Kidney tubule cell (primary cell): ENCODE results near the gene MGLL.
"Not testable (repeated sequence)": the region's sequence is repeated elsewhere in the genome, so short reads cannot be mapped to it uniquely, and the experiment has no call there.

Experiments
- DNase-seq: peaks from one replicate; pipeline ENCODE4 v3.0.0-alpha.2; 2018; ENCODE audit warnings: low spot score

MGLL gene

DNA sequence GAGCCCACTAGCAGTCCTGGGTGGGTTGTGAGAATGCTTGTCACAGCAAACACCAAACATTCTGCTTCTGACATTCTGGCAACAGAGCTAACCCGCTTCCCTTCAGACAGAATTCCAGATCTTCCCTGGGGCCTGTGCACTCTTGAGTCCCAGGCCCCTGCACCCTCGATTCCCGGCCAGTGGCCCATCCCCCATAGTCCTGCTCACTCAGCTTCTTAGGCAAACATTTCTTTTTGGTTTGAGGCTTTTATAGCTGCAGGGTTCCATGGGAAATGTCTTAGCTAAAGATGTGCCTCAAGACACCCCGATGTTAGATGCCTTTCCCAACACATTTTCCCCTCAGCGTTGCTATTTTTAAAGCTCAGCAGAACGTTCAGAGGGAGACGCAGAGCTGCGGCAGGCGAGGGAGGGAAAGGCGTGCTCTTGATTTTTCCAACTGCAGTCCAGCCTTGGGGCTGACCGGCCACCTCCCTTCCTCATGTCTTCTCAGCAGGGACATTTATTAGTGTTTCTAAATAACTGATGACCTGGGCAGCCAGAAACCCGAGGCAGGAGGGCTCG, 114.4 kb downstream of the MGLL start:
- DNase-seq, result no peak

DNA sequence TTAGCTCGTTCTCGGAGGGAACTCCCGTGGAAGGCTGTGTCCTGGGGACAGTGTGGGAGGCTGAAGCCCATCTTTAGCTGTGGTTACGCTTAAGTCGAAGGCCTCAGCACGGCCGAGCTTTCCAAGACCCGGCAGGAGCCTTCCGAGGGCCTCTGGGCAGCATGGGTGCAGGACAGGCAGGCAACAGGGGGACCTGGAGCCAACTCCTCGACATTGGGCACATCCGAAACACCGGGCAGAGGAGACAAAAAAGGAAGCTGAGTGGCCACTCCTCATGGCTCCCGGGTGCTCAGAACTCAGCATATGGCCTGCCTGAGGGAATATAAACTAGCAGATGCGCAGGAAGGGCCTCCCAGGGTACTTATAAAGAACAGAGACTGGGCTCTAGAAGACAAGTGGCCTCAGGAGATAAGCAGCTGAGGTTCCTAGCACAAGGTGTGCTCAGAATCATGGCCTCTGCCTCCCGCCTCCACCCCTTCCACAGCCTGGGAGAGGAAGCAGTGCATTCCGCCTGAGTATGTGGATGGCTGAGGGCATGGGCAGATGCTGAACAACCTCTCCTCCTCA, 115.4 kb downstream of the MGLL start:
- no peak for DNase-seq

DNA sequence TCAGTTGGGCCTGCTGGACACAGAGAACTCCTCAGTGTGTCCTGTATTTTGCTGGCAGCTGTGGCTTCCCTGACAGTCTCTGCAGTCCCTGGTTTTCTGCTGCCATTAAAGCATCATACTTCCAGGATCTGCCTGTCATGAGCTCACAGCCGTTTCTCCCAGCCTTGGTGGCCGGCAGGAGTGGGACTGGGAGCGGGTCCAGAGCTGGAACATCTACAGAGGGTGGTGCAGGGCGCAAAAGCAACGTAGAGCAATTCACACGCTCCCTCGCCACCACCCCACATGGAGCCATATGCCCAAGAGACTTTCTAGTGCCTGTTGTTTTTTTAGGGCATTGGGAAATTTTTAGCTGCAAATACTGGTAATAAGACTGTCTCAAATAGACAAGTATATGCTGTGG, 116.0 kb downstream of the MGLL start:
- DNase-seq, result no peak

DNA sequence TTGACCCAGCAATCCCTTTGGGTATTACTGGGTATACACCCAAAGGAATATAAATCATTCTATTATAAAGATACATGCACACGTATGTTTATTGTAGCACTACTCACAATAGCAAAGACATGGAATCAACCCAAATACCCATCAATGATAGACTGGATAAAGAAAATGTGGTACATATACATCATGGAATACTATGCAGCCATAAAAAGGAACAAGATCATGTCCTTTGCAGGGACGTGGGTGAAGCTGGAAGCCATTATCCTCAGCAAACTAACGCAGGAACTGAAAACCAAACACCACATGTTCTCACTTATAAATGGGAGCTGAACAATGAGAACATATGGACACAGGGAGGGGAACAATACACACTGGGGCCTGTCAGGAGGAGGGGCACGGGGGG, 117.5 kb downstream of the MGLL start:
- not testable (repeated sequence) for DNase-seq

DNA sequence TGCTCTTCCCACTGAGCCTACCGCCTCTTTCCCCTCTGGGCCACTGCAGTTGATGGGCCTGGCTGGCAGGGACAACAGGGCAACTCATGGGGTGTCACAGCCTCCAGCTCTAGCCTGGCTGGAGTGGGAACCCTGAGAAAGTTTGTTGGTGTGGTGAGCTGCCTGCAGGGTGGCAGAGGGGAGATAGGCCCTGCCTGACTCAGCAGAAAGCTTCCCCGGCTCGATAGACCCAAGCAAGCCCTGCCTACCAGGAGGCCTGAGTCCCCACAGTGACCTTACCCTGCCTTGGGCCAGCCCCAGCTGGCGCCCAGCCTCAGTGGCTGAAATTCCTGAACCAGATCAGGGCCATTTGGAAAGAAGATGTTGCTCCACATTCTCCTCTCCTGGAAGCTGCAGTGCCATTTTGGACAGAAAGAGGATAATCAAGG, 120.2 kb downstream of the MGLL start:
- no peak for DNase-seq

DNA sequence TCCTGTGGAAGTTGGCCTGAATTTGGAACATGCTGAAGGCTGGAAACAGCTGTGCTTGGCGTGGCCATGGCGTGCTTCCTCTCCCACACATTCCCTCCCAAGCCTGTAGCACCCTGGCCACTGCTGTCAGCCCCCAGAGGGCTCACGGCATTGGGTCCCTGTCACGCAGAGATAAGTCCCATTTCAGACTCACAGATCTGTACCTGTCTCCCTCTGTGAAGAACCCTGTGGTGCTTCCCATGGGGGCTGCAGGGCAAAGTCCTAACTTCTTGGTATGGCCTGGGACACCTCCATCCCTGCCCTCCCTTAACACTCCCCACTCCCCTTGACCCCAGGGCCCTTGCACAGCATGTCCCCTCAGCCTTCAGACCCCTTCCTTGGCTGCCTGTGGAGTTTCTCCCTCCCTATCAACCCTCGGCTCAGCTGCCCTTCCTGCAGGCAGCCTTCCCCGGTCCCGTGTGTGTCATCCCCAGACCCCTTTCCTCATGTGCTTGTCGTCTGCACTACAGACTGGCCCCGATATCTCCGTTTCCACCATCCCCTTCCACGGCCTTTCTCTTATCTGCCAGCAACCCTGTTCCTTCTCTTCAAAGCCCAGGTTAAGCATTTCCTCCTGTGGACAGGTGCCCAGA, 120.9 kb downstream of the MGLL start:
- DNase-seq, result no peak

DNA sequence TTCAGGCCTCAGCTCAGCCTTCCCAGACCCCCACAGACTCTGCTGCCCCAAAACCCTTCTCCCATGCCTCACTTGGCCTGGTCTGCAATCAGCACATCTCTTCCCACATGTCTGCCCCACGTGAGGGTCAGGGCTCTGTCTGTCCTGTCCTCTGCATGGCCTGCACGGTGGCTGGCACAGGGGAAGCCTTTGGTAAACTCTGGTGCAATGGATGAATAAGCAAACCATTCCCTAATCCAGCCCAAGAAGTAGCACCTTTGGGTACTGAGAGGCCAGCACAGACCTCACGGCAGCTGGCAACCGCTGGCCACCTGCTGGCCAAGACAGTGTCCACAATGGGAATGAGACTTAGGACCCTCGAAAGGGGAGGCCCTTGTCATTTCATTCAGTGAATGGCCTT, 121.9 kb downstream of the MGLL start:
- no peak for DNase-seq

DNA sequence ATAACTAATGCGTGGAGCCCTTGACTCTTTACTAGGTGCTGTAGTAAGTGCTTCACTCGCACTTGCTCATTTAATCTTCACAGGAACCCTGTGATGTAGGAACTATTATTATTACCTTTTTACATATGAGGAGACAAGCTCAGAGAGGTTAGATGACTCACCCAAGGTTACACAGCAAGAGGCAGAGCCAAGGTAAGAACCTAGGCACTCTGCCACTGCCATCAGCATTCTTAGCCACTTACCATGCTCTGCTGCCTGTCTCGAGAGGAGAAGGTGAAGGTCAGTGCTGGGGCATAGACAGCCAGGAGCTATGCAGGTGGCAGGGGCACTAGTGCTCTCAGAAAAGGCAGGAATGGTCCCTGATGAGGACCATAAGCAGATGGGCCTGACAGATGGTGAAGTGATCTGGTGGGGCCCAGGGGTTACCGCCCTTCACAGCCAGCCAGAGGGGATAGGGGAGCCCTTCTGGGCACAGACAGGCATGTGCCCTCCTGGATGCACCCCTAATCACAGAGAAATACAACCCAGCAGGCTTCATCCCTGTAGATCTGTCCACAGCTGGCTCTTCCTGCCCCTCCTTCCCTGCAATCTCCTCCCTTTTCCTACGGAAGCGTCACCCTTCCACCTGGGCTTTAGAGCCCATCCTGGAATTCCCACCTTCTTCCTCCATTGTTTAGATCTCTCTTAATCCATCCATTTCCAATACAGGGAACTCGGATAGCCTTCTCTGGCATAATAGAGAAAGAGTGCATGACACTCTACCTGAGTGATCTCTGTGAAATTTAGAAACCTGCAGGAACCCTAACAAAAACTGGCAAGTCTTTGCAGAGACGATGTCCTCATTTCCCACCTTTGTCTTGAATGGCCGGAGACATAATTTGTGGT, 122.7 kb downstream of the MGLL start:
- peak; percentile 69 for DNase-seq

DNA sequence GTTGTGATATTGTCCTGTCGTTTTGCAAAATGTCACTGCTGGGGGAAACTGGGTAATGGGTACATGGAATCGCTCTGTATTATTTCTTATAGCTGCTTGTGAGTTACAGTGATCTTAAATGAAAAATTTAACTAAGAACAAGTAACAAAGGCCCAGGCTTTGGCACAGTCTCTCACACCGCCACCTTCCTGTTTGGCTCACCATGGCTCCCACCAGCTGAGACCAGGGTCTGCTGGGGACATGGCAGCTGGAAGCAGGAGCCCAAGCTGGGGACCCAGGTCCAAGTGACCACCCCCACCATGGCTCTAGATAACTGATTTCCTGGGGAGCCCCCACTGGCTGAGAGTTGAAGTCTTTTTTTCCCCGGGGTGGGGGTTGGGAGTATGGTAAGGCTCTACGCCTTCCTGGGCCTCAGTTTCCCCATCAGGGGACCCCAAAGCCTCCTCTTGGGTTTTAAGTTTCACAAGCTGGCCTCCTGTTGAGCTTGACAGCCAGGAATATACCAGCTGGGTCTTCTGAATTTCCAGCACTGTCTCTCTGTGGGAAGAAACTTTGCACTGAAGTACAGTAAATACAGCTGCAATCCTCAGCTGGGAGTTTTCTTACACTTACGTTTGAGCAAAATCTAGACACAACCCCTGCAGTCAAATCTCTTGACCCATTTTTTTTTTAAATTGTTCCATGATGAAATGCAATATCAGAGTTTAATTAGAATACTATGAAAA, 123.5 kb downstream of the MGLL start:
- DNase-seq, result no peak

DNA sequence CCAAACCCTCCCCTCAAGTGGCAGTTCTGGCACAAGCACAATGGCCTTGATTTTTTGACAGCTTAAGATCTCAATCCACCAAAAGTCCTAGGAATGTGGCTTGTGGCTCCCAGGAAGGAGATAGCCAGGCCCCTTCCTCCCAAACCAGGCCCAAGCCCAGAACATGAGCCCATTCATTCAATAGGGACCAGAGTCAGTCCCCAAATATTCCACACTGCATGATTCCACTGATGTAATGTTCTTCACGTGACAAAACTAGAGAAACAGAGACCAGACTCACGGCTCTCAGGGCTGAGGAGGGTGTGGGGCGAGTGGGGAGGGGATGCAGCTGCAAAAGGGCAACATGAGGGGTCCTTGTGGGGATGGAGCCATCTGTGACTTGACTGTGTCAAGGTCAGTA, 124.0 kb downstream of the MGLL start:
- no peak for DNase-seq

DNA sequence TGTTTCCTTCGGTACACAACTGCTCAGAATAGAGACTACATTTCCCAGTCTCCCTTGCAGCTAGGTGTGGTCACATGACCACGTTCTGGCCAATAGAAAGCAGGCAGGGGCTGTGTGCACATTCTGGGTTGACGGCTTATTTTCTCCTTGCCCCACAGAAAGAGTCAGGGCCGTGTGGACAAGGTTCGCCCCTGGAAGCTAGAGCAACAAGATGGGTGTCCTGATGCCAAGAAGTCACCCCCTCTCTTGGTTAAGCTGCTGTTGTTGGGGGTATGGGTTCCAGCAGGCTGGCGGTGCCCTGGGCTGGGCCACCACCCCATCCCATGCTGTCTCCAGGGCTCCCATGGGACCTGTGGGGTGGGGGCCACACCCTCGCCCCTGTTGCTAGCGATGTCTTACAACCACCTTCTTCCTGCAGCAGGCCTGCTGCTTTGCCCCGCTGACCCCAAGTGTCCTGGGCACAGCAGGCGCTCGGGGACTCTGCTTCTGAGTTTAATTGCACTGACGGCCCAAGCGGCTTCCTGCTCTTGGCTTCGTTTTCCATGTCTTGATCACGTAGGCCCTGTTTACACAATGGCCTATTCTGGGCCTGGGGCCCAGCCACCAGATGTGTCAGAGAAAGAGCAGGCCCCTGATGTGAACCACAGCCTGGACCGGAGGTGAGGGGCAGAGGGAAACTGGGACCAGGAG, 124.6 kb downstream of the MGLL start:
- DNase-seq, result peak; percentile 41

DNA sequence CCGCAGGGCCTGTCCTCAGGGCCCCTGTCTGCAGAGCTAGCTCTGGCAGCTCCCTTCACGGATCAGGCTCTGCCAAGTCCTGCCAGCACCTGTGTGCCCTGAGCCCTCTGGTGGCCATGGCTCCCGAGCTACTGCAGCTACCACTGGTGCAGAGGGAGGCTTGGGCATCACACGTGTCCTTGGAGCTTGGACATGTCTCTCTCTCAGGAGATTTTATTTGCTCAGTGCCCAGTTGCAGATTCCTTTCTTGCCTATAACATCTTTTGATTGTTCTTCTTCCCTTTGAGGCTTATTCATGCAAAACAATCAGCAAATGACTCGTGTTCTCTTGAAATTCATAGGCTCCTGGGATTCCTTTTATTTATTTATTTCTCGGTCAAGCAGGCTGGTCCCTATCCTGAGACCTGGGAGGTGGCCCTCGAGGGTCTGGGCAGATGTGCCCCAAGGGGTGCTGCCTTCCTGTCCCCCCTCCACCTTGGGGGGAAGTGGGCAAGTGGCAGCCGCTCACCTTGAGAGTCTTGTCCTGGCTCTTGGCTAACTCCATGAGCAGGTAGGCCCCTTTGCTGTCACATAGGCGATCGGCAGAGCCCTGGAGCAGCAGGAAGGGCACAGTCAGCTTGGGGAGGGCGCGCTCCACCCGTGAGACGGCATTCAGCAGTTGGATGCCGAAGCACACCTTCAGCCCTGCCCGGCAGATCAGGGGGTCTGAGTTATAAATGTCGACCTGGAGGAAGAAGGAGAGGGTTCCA, 127.7 kb downstream of the MGLL start:
- DNase-seq, result peak; percentile 79

DNA sequence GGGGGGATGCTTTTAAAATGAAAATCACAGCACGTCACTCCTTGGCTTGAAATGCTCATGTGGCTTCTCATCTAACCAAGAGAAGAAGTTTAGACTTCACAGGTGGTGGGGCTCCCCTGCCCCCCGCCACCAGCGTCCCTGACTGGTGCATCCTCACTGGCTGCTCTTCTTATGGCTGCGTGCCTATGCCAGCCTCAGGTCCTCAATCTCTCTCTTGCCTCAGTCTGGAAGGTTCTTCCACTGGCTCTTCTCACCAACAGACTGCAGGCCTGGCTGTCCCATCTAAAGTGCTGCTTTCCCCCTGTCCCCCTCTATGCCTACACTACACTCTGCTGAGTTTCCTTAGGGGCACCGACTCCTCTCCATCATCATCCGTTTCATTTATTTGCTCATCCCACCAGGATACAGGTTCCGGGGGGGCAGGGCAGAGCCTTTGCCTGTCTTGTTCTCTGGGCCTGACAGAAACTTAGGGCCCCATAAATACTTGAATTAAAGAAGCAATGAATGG, 128.9 kb downstream of the MGLL start:
- DNase-seq, result no peak

DNA sequence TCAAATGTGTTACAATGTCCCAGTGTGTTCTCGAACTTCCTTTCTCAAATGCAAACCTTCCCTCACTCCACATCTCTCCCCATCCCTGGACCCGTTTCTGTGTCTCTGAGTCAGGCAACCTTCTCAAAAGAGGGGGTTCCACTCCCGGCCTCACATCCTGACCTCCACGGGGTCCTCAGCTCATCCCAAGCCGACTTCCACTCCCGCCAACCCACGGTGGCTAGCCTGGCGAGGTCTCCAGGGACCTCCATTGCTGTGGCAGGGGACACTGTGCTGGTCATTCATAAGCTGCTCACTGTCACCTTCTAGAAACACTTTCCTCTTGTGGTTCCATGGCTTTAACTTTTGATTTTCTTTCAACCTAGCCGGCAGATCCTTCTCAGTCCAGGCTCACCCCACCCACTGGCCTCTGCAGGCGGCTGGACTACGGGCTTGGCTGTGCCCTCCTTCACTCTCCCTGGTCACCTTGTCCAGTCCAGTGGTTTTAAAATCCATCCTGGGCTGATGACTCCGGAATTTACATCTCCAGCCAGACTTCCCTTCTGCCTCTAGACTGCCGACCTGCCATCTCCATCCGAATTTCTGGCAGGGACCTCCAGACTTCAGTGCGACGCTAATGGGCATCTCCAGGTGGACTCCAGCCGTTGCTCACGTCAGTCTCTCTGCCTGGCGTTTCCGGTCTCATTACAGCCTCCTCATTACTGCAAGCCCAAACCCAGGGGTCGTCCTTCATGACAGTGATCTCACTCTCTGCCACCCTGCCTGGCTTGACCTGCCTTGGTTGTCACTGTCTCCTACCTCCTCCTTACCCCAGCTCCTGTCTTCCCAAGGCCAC, 129.6 kb downstream of the MGLL start:
- DNase-seq, result no peak

DNA sequence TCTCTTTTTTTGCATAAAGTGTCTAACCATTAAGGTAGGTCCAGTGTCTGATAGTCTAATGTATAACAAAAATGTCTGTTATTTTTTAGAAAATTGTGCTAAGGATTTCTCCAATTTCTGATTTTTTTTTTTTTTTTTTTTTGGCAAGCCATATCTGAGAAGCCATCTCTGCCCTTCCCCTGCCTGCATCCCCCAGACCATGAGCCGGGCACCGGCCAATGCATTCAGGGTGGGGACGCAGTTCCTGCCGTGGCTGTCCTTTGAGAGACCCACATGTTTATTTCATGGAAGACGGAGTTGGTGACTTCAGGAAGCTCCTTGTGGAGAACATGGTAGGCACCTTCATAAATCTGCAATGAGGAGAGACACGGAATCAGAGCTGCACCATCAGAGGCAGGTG, 130.3 kb downstream of the MGLL start:
- DNase-seq, result no peak

DNA sequence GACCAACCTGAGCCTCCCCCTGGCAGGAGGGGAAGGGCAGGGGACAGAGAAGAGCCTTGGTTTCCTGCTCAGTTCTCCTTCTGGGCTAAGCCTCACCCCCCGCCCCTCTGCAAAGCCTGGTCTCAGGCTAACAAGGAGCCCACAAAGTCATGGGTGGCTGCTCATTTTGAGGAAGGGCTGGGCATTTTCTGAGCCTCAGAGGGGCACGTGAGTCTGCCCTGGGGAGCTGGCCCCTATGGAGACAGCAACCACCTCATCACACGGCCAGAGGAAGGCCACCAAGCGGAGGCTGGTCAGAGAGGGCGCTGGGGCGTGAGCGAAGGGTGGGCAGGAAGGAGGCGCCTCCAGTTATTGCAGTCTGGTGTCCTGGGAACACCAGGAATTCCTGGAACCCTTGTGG, 130.8 kb downstream of the MGLL start:
- DNase-seq, result peak; percentile 41

DNA sequence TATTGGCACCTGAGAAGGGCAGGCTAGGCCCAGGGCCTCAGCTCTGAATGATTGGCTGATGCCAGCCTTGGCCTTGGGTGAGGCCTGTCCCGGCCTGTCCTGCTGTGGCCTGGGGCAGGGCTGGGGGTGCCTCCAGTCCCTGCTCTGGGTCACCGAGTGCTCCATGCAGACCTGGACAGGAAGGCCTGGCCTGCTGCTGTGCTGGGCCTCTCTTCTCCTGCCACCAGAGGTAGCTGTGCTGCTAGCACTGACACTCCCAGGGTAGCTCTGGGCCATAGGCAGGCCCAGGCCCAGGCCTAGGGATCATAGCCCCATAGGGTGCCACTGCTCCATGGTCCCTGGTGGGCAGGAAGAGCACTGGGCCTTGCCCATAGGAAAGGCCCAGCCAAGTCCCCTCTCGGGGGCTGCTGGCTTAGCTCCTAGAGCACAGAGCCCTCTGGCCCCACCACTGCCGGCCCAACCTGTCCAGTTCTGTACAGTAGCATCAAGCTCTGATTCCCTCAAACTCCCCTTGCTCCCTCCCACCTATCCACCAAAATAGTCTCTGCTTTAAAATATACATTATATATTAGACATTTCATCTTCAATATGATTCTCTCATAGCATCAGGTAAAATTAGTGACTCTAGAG, 131.4 kb downstream of the MGLL start:
- DNase-seq, result peak; percentile 57

DNA sequence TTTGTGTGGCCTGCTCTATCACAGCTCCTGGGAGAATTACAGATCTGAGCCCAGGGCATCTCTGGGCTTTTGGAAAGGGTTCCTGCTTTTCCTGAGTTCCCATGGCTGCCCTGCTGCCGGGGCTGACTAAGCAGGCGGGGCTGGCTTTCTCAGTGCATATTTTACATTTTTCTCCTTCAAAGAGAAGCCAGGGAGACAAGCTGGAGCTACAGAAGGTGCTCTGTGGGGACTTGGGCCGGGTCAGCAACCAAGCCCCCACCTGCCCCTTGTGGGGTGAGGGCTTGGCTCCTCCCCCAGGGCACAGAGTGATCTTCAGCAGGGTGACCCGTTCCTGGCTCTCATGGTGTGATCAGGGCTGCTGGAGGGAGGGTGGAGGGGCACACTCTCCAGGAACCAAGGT, 132.2 kb downstream of the MGLL start:
- peak; percentile 68 for DNase-seq

DNA sequence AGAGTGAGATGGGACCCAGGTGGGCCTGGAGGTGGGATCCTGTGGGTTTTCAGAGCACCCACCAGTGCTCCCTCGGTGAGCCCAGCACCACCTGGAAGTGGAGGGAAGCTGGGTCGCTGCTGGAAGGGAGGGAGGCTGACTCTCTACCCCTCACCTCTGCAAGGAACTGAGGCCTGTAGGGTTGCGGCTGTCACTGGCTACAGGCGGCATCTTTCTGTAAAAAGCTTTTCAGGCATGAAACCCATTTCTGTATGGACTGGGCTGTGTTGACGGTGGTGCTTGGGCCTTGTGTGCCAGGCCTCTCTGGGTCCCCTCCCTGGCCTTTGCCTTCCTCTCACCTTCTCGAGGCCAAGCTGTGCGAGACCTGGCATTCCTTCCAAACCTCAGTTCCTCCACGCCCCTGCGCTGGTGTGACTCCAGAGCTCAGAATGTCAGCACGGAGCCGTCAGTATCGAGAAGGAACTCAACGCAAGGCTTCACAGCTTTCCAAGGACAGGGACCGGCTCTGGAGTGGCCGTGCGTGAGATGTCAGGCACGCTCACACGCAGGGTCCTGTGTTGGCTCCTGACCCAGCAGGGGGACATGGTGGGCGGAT, 133.0 kb downstream of the MGLL start:
- no peak for DNase-seq
